DND-41 (cell line): ENCODE results near the gene DDX39B.
"Not testable (repeated sequence)": the region's sequence is repeated elsewhere in the genome, so short reads cannot be mapped to it uniquely, and the experiment has no call there.

Source experiments
- ATAC-seq: fragments of 200-7000 bp; cut with Tn5 transposase; 3 replicates; pipeline ENCODE4 v1.9.1; 2021; ENCODE audit warnings: low read depth; ENCODE audit not compliant: insufficient read depth
- DNase-seq: peaks from one replicate; pipeline ENCODE4 v3.0.0-alpha.2; 2020
- H2AFZ ChIP-seq: 2 replicates; pipeline ENCODE4 v1.6.0; 2012; ENCODE audit warnings: low read depth, low read length
- H3K27ac ChIP-seq: 2 replicates; pipeline ENCODE4 v1.5.1; 2012; ENCODE audit warnings: low read length, inconsistent platforms
- H3K27me3 ChIP-seq: fragments of 200-600 bp; sonication (generic); 2 replicates; pipeline ENCODE4 v1.6.0; 2012; ENCODE audit warnings: low read length, mild to moderate bottlenecking, inconsistent platforms; ENCODE audit not compliant: insufficient read depth, poor library complexity
- H3K36me3 ChIP-seq: 2 replicates; pipeline ENCODE4 v1.5.1; 2012; ENCODE audit warnings: low read length, inconsistent platforms; ENCODE audit not compliant: insufficient read depth
- H3K4me1 ChIP-seq: 2 replicates; pipeline ENCODE4 v1.5.1; 2012; ENCODE audit warnings: mild to moderate bottlenecking, low read length; ENCODE audit not compliant: insufficient read depth
- H3K4me2 ChIP-seq: 2 replicates; pipeline ENCODE4 v1.6.0; 2012; ENCODE audit warnings: mild to moderate bottlenecking, moderate library complexity, low read length, inconsistent platforms; ENCODE audit not compliant: insufficient read depth
- H3K4me3 ChIP-seq, 2 experiments: fragments of 200-600 bp in 1 of 2; shearing (Covaris generic) in 1 of 2; 2 replicates each; pipeline ENCODE4 v1.5.1; 2012 to 2016; ENCODE audit warnings: inconsistent platforms in 2 of 2, low read length in 2 of 2, mild to moderate bottlenecking in 2 of 2, low read depth in 1 of 2, moderate library complexity in 1 of 2
- H3K79me2 ChIP-seq: 2 replicates; pipeline ENCODE4 v1.6.0; 2012; ENCODE audit warnings: low read length, inconsistent platforms; ENCODE audit not compliant: insufficient read depth
- H3K9ac ChIP-seq: 2 replicates; pipeline ENCODE4 v1.6.0; 2012; ENCODE audit warnings: low read depth, mild to moderate bottlenecking, inconsistent platforms, low read length, moderate library complexity
- H3K9me3 ChIP-seq: 2 replicates; pipeline ENCODE4 v1.5.1; 2012; ENCODE audit warnings: low read length, moderate library complexity, mild to moderate bottlenecking, inconsistent platforms; ENCODE audit not compliant: insufficient read depth, severe bottlenecking
- H4K20me1 ChIP-seq: 2 replicates; pipeline ENCODE4 v1.6.0; 2012; ENCODE audit warnings: low read length; ENCODE audit not compliant: insufficient read depth
- CTCF ChIP-seq: IDR thresholded peaks from 2 replicates; pipeline ENCODE4 v1.5.1; 2012; ENCODE audit warnings: borderline replicate concordance, low read length, moderate library complexity, mild to moderate bottlenecking; ENCODE audit not compliant: poor library complexity, severe bottlenecking; ENCODE audit errors: extremely low read depth
- EZH2 ChIP-seq: IDR thresholded peaks from 3 replicates; pipeline ENCODE4 v1.6.1; 2012; ENCODE audit warnings: borderline replicate concordance, low read depth, mild to moderate bottlenecking, moderate library complexity, low read length, inconsistent platforms; ENCODE audit not compliant: severe bottlenecking

The DDX39B gene

GRCh38 chr6:31513456-31514165 lies 28.2 kb downstream of the DDX39B start:
- ATAC-seq (no peak), DNase-seq (no peak)
- TF ChIP-seq CTCF (no peak), EZH2 (no peak)
- Histone ChIP-seq H3K9ac (no peak overlapping the region), H3K4me1 (no peaks in the 10 kb centered on the region), H3K27ac (no peak overlapping the region), H3K79me2 (no peaks in the 10 kb centered on the region), H3K4me3 (no peak overlapping the region), H3K4me2 (no peak overlapping the region), H4K20me1 (0 out of 2 replicates have a peak, but pooled peaks cover 5% of the 10 kb centered on the region), H3K9me3 (no peaks in the 10 kb centered on the region), H2AFZ (no peak overlapping the region), H3K27me3 (no peaks in the 10 kb centered on the region), H3K36me3 (peaks cover 28% of the 10 kb centered on the region)

GRCh38 chr6:31510007-31510406 lies 31.8 kb downstream of the DDX39B start:
- Histone ChIP-seq H2AFZ (no peak overlapping the region), H3K36me3 (peaks cover 63% of the 10 kb centered on the region), H3K79me2 (peaks cover 9% of the 10 kb centered on the region), H3K27me3 (no peaks in the 10 kb centered on the region), H3K4me3 (no peak overlapping the region), H4K20me1 (peaks cover 30% of the 10 kb centered on the region), H3K9me3 (no peaks in the 10 kb centered on the region), H3K4me1 (no peaks in the 10 kb centered on the region), H3K27ac (no peak overlapping the region), H3K9ac (no peak overlapping the region), H3K4me2 (no peak overlapping the region)
- DNase-seq (no peak), ATAC-seq (no peak)
- TF ChIP-seq CTCF (no peak), EZH2 (no peak)

GRCh38 chr6:31509036-31509435 lies 32.8 kb downstream of the DDX39B start:
- H3K9ac ChIP-seq, H3K27ac ChIP-seq, H3K9me3 ChIP-seq, H3K4me1 ChIP-seq, H2AFZ ChIP-seq, H3K27me3 ChIP-seq, DNase-seq, H3K4me2 ChIP-seq, H3K4me3 ChIP-seq: not testable (repeated sequence)
- H3K79me2 ChIP-seq, result peaks cover 18% of the 10 kb centered on the region
- H3K36me3 ChIP-seq, result peaks cover 67% of the 10 kb centered on the region
- 0 out of 3 replicates have a peak, but pooled peaks have one; percentile 25 for ATAC-seq
- peaks cover 34% of the 10 kb centered on the region for H4K20me1 ChIP-seq

GRCh38 chr6:31502586-31502985 lies 39.2 kb downstream of the DDX39B start:
- no peak overlapping the region for H3K27ac ChIP-seq
- peaks cover 58% of the 10 kb centered on the region for H4K20me1 ChIP-seq
- H3K36me3 ChIP-seq, result peaks cover 29% of the 10 kb centered on the region
- H3K4me1 ChIP-seq, result peaks cover 19% of the 10 kb centered on the region
- no peaks in the 10 kb centered on the region for H3K27me3 ChIP-seq
- no peak overlapping the region for H2AFZ ChIP-seq
- no peak overlapping the region for H3K4me2 ChIP-seq
- TF ChIP-seq CTCF, result no peak
- TF ChIP-seq EZH2, result no peak
- no peak for DNase-seq
- no peak overlapping the region for H3K9ac ChIP-seq
- H3K79me2 ChIP-seq, result peaks cover 79% of the 10 kb centered on the region
- H3K9me3 ChIP-seq, result no peaks in the 10 kb centered on the region
- ATAC-seq, result no peak
- no peak overlapping the region for H3K4me3 ChIP-seq

GRCh38 chr6:31499648-31500047 lies 42.2 kb downstream of the DDX39B start:
- not testable (repeated sequence) for H3K9me3 ChIP-seq, ATAC-seq, H3K4me3 ChIP-seq, H3K27ac ChIP-seq, H3K27me3 ChIP-seq, DNase-seq, H2AFZ ChIP-seq, H3K36me3 ChIP-seq
- Histone ChIP-seq H4K20me1 (peaks cover 42% of the 10 kb centered on the region), H3K79me2 (peaks cover 93% of the 10 kb centered on the region), H3K9ac (peak overlapping the region; percentile 56; the same call in 1 of the 2 replicates), H3K4me1 (peaks cover 44% of the 10 kb centered on the region), H3K4me2 (peak overlapping the region; percentile 94; the same call in 1 of the 2 replicates)
